A673 (cell line): ENCODE data around the gene GALNT16.

Experiments
- CTCF ChIP-seq: fragments of 300-800, 200-600 bp; sonication (generic); conservative IDR thresholded peaks from 2 replicates; pipeline ENCODE4 v1.5.1; 2017; ENCODE audit warnings: low read depth, mild to moderate bottlenecking, antibody characterized with exemption, low read length, moderate library complexity, mixed read lengths
- EZH2 ChIP-seq: fragments of 200-600 bp; sonication (generic); IDR thresholded peaks from 2 replicates; pipeline ENCODE4 v1.6.1; 2017; ENCODE audit warnings: borderline replicate concordance, low read depth, mild to moderate bottlenecking, mixed read lengths, antibody characterized with exemption, low read length; ENCODE audit not compliant: poor library complexity, severe bottlenecking

DNA sequence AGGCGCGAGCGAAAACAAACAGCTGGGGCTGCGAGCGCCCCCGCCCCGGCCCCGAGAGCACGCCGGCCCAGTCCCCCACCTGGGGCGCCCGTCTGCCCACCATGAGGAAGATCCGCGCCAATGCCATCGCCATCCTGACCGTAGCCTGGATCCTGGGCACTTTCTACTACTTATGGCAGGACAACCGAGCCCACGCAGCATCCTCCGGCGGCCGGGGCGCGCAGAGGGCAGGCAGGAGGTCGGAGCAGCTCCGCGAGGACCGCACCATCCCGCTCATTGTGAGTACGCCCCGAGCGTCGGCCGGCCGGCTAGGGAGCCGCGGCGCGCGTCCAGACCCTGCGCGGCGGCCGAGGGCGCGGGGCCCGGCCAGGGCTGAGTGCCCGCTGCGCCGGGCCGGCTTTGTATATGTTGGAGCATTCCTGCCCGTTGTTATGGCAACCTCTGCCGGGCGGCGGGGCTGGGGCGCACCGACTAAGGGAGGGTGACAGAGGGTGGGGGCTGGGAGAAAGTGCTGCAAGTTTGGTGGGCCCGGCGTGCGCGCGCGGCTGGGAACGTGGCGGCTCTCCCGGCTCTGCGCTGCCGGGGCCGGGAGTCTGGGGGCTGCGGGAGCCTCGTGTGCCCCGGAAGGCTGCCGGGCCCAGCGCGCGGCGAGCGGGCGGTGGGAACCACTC lies 367 bp downstream of the GALNT16 start:
- TF ChIP-seq CTCF, result no peak
- TF ChIP-seq EZH2, result peak; percentile 69
